MM.1S (cell line): ENCODE results near the gene ARHGEF7.

Experiments used
- DNase-seq: peaks from one replicate; pipeline ENCODE4 v3.0.0-alpha.2; 2015
- H2AFZ ChIP-seq: fragments of 300-600 bp; sonication (generic); 2 replicates; pipeline ENCODE4 v1.6.0; 2016; ENCODE audit warnings: antibody characterized with exemption, low read length
- H3F3A ChIP-seq: fragments of 300-600 bp; sonication (generic); 2 replicates; pipeline ENCODE4 v1.6.1; 2016; ENCODE audit warnings: mild to moderate bottlenecking, antibody characterized with exemption, low read length, moderate library complexity, mixed read lengths; ENCODE audit not compliant: insufficient read depth
- H3K27ac ChIP-seq: fragments of 300-600 bp; sonication (generic); 2 replicates; pipeline ENCODE4 v1.5.1; 2016; ENCODE audit warnings: mild to moderate bottlenecking, low read length
- H3K27me3 ChIP-seq: fragments of 300-600 bp; sonication (generic); replicated peaks from 2 replicates; pipeline ENCODE4 v1.6.0; 2016; ENCODE audit warnings: low read length; ENCODE audit not compliant: insufficient read depth
- H3K36me3 ChIP-seq: fragments of 300-600 bp; sonication (generic); replicated peaks from 2 replicates; pipeline ENCODE4 v1.6.1; 2016; ENCODE audit warnings: mild to moderate bottlenecking, low read length, mixed read lengths; ENCODE audit not compliant: insufficient read depth
- H3K4me1 ChIP-seq: fragments of 300-600 bp; sonication (generic); 2 replicates; pipeline ENCODE4 v1.6.1; 2016; ENCODE audit warnings: low read length, mixed read lengths
- H3K4me2 ChIP-seq: fragments of 300-600 bp; sonication (generic); 2 replicates; pipeline ENCODE4 v1.6.0; 2016; ENCODE audit warnings: low read depth, low read length
- H3K4me3 ChIP-seq: fragments of 300-600 bp; sonication (generic); 2 replicates; pipeline ENCODE4 v1.5.1; 2016; ENCODE audit warnings: low read length, mixed read lengths
- H3K79me2 ChIP-seq: fragments of 300-600 bp; sonication (generic); 2 replicates; pipeline ENCODE4 v1.6.1; 2016; ENCODE audit warnings: mixed run types, low read length, mixed read lengths
- H3K9ac ChIP-seq: fragments of 300-600 bp; sonication (generic); 2 replicates; pipeline ENCODE4 v1.6.1; 2016; ENCODE audit warnings: low read length, mixed read lengths
- H3K9me2 ChIP-seq: fragments of 300-600 bp; sonication (generic); replicated peaks from 2 replicates; pipeline ENCODE4 v1.6.1; 2016; ENCODE audit warnings: mild to moderate bottlenecking, low read length, mixed read lengths; ENCODE audit not compliant: insufficient read depth
- H3K9me3 ChIP-seq: fragments of 300-600 bp; sonication (generic); replicated peaks from 2 replicates; pipeline ENCODE4 v1.6.1; 2016; ENCODE audit warnings: mild to moderate bottlenecking, low read length, mixed read lengths; ENCODE audit not compliant: insufficient read depth
- H4K20me1 ChIP-seq: fragments of 300-600 bp; sonication (generic); 2 replicates; pipeline ENCODE4 v1.6.1; 2016; ENCODE audit warnings: mild to moderate bottlenecking, low read length, moderate library complexity, mixed read lengths; ENCODE audit not compliant: insufficient read depth
- CTCF ChIP-seq: fragments of 300-600 bp; sonication (generic); IDR thresholded peaks from 2 replicates; pipeline ENCODE4 v1.5.1; 2016; ENCODE audit warnings: antibody characterized with exemption, low read length, mixed read lengths
- EZH2 ChIP-seq: fragments of 300-600 bp; sonication (generic); optimal IDR thresholded peaks from 2 replicates; pipeline ENCODE3; 2017; ENCODE audit warnings: low read depth, mild to moderate bottlenecking, antibody characterized with exemption, low read length, mixed read lengths
- EZH2phosphoT487 ChIP-seq: fragments of 300-600 bp; sonication (generic); IDR thresholded peaks from 2 replicates; pipeline ENCODE4 v1.6.1; 2018; ENCODE audit warnings: antibody characterized with exemption, low read length

Gene ARHGEF7

DNA sequence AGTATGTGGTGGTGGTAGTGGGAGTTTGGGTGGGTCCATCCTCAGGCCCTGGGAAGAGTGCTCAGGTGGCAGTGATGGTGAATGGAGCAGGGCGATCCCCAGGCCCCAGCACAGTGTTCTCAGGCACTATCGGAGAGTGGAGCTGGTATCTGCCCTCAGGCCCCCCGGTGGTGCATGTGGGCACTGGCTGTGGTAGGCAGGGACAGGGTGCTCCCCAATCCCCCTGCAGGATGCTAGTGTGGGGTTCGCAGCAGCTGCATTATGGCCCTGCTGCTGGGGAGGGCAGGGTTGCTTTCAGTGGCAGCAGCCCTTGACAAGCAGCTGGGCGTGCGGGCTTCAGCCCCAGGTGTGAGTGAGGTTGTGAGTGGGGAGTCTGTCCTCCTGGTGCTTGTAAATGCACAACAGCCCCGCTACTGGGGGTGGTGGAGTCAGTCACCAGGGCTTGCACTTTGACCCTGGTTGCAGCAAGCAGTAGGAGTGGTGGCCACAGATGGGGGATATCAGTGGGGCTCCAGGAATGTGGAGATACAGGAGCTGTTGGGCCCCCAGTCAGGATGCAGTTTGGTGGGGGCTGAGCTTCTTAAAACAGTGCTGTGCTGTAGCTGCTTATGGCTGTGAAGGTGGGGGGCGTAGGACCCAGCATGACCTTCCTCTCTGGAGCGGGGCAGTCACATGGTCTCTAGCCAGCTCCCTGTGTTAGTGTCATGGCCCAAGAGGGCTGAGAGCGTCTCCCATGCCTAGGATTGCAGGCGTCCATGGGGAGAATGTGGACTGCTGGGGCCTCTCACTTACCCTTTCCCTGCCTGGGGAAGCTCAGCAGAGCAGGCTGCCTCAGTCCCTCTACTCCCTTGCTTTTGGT, 38.7 kb upstream of the ARHGEF7 start:
- no peak for DNase-seq
- H3K4me2 ChIP-seq, result no peak overlapping the region
- H4K20me1 ChIP-seq, result no peaks in the 10 kb centered on the region

GRCh38 chr13:111079375-111079774, 35.7 kb upstream of the ARHGEF7 start:
- no peaks in the 10 kb centered on the region for H3K9me3 ChIP-seq
- no peaks in the 10 kb centered on the region for H3K36me3 ChIP-seq
- H2AFZ ChIP-seq, result no peak overlapping the region
- H3K27ac ChIP-seq, result no peak overlapping the region
- H3K4me1 ChIP-seq, result no peaks in the 10 kb centered on the region
- no peak for DNase-seq
- no peak overlapping the region for H3K4me2 ChIP-seq
- no peaks in the 10 kb centered on the region for H3K9me2 ChIP-seq
- H3F3A ChIP-seq, result no peaks in the 10 kb centered on the region
- no peaks in the 10 kb centered on the region for H4K20me1 ChIP-seq
- no peaks in the 10 kb centered on the region for H3K79me2 ChIP-seq
- H3K9ac ChIP-seq, result no peak overlapping the region
- TF ChIP-seq EZH2 (no peak), EZH2phosphoT487 (no peak), CTCF (no peak)
- H3K27me3 ChIP-seq, result no peaks in the 10 kb centered on the region
- H3K4me3 ChIP-seq, result no peak overlapping the region

More for the DNA sequence above, 38.7 kb upstream of the ARHGEF7 start:
- Histone ChIP-seq H3K27ac (no peak overlapping the region), H3F3A (no peaks in the 10 kb centered on the region), H3K79me2 (no peaks in the 10 kb centered on the region), H3K36me3 (no peaks in the 10 kb centered on the region), H3K4me3 (no peak overlapping the region), H3K9me3 (no peaks in the 10 kb centered on the region), H2AFZ (no peak overlapping the region), H3K4me1 (no peaks in the 10 kb centered on the region), H3K9me2 (no peaks in the 10 kb centered on the region), H3K27me3 (no peaks in the 10 kb centered on the region), H3K9ac (no peak overlapping the region)
- TF ChIP-seq CTCF (no peak), EZH2 (no peak), EZH2phosphoT487 (no peak)

GRCh38 chr13:111080642-111081041, 34.5 kb upstream of the ARHGEF7 start:
- no peak overlapping the region for H3K4me2 ChIP-seq
- DNase-seq, result no peak
- H3F3A ChIP-seq, result no peaks in the 10 kb centered on the region
- no peaks in the 10 kb centered on the region for H3K4me1 ChIP-seq
- H3K9ac ChIP-seq, result no peak overlapping the region
- no peaks in the 10 kb centered on the region for H3K79me2 ChIP-seq
- H3K9me3 ChIP-seq, result no peaks in the 10 kb centered on the region
- no peaks in the 10 kb centered on the region for H3K9me2 ChIP-seq
- H2AFZ ChIP-seq, result no peak overlapping the region
- TF ChIP-seq EZH2, result no peak
- no peak for TF ChIP-seq EZH2phosphoT487
- TF ChIP-seq CTCF, result no peak
- H3K4me3 ChIP-seq, result no peak overlapping the region
- H3K27ac ChIP-seq, result no peak overlapping the region
- H3K27me3 ChIP-seq, result no peaks in the 10 kb centered on the region
- no peaks in the 10 kb centered on the region for H4K20me1 ChIP-seq
- no peaks in the 10 kb centered on the region for H3K36me3 ChIP-seq
